NT2/D1 (cell line): ENCODE data around the gene INPP5B.
"Not testable (repeated sequence)": the region's sequence is repeated elsewhere in the genome, so short reads cannot be mapped to it uniquely, and the experiment has no call there.

Experiments
- DNase-seq: peaks from one replicate; pipeline ENCODE4 v3.0.0-alpha.2; 2011; ENCODE audit warnings: low read depth, low spot score
- H3K27me3 ChIP-seq: 2 replicates; pipeline ENCODE4 v1.6.0; 2011; ENCODE audit warnings: mild to moderate bottlenecking; ENCODE audit not compliant: insufficient read length, insufficient read depth
- H3K36me3 ChIP-seq: 2 replicates; pipeline ENCODE4 v1.6.1; 2011; ENCODE audit warnings: mild to moderate bottlenecking, low read length, mixed read lengths; ENCODE audit not compliant: insufficient read depth, insufficient read length
- H3K4me1 ChIP-seq: 2 replicates; pipeline ENCODE4 v1.5.1; 2011; ENCODE audit not compliant: insufficient read depth, insufficient read length
- H3K4me3 ChIP-seq: 2 replicates; pipeline ENCODE4 v1.5.1; 2011; ENCODE audit warnings: low read depth; ENCODE audit not compliant: insufficient read length
- H3K9ac ChIP-seq: 2 replicates; pipeline ENCODE4 v1.6.0; 2011; ENCODE audit warnings: low read depth; ENCODE audit not compliant: insufficient read length
- H3K9me3 ChIP-seq: 2 replicates; pipeline ENCODE4 v1.5.1; 2011; ENCODE audit warnings: mild to moderate bottlenecking, low read length; ENCODE audit not compliant: insufficient read depth
- SUZ12 ChIP-seq: IDR thresholded peaks from 2 replicates; pipeline ENCODE4 v1.6.1; 2011; ENCODE audit not compliant: insufficient read length, insufficient read depth; ENCODE audit errors: extremely low read depth
- YY1 ChIP-seq: IDR thresholded peaks from 2 replicates; pipeline ENCODE4 v1.6.1; 2011; ENCODE audit not compliant: insufficient read length, insufficient read depth
- ZNF274 ChIP-seq: IDR thresholded peaks from 2 replicates; pipeline ENCODE4 v1.6.1; 2011; ENCODE audit warnings: mild to moderate bottlenecking, low read depth, low read length

The INPP5B gene

GRCh38 chr1:37905727-37906126 is 41.1 kb downstream of the INPP5B start:
- Histone ChIP-seq H3K4me3 (no peak overlapping the region), H3K36me3 (no peaks in the 10 kb centered on the region), H3K4me1 (no peaks in the 10 kb centered on the region), H3K9ac (no peak overlapping the region), H3K9me3 (peaks cover 43% of the 10 kb centered on the region), H3K27me3 (no peaks in the 10 kb centered on the region)
- TF ChIP-seq ZNF274 (no peak), YY1 (no peak), SUZ12 (no peak)
- DNase-seq = no peak

- H3K9me3 ChIP-seq = peaks cover 39% of the 10 kb centered on the region
- not testable (repeated sequence) for DNase-seq, H3K9ac ChIP-seq, H3K4me1 ChIP-seq, H3K27me3 ChIP-seq, H3K36me3 ChIP-seq, H3K4me3 ChIP-seq
These were observed 42.9 kb downstream of the INPP5B start for GRCh38 chr1:37903921-37904320.

GRCh38 chr1:37902983-37903382 is 43.9 kb downstream of the INPP5B start:
- no peak for TF ChIP-seq ZNF274
- TF ChIP-seq YY1 = no peak
- TF ChIP-seq SUZ12 = no peak
- Histone ChIP-seq H3K36me3 (no peaks in the 10 kb centered on the region), H3K9me3 (peaks cover 34% of the 10 kb centered on the region), H3K4me3 (no peak overlapping the region), H3K9ac (no peak overlapping the region), H3K4me1 (no peaks in the 10 kb centered on the region), H3K27me3 (no peaks in the 10 kb centered on the region)
- DNase-seq = no peak

GRCh38 chr1:37901893-37902225 is 45.0 kb downstream of the INPP5B start:
- peaks cover 28% of the 10 kb centered on the region for H3K9me3 ChIP-seq
- H3K4me3 ChIP-seq = no peak overlapping the region
- H3K36me3 ChIP-seq = no peaks in the 10 kb centered on the region
- no peaks in the 10 kb centered on the region for H3K4me1 ChIP-seq
- H3K9ac ChIP-seq = no peak overlapping the region
- H3K27me3 ChIP-seq = no peaks in the 10 kb centered on the region
- DNase-seq = no peak
- TF ChIP-seq ZNF274 (no peak), SUZ12 (no peak), YY1 (no peak)

GRCh38 chr1:37901191-37901892 is 45.5 kb downstream of the INPP5B start:
- TF ChIP-seq YY1 (no peak), SUZ12 (no peak), ZNF274 (no peak)
- Histone ChIP-seq H3K27me3 (no peaks in the 10 kb centered on the region), H3K4me3 (no peak overlapping the region), H3K36me3 (no peaks in the 10 kb centered on the region), H3K9ac (no peak overlapping the region), H3K9me3 (peaks cover 23% of the 10 kb centered on the region), H3K4me1 (no peaks in the 10 kb centered on the region)
- DNase-seq = no peak

GRCh38 chr1:37897563-37897962 is 49.3 kb downstream of the INPP5B start:
- not testable (repeated sequence) for H3K4me3 ChIP-seq, H3K36me3 ChIP-seq, DNase-seq, H3K9ac ChIP-seq, H3K27me3 ChIP-seq, H3K4me1 ChIP-seq
- H3K9me3 ChIP-seq = peaks cover 16% of the 10 kb centered on the region; the same call in 1 of the 2 replicates

GRCh38 chr1:37893673-37894072 is 53.2 kb downstream of the INPP5B start:
- H3K36me3 ChIP-seq = peaks cover 21% of the 10 kb centered on the region
- no peak overlapping the region for H3K9ac ChIP-seq
- H3K4me3 ChIP-seq = no peak overlapping the region
- no peak for DNase-seq
- no peaks in the 10 kb centered on the region for H3K4me1 ChIP-seq
- TF ChIP-seq ZNF274 (no peak), SUZ12 (no peak), YY1 (no peak)
- H3K9me3 ChIP-seq = peaks cover 17% of the 10 kb centered on the region; the same call in 1 of the 2 replicates
- no peaks in the 10 kb centered on the region for H3K27me3 ChIP-seq
